Epithelial cell of proximal tubule (primary cell): Measurements from ENCODE around the gene FIBIN. TPM values are rescaled to one million over a fixed set of nuclear protein-coding genes. Genes with fewer than 3 reads are reported as not detected.

Source experiments
- DNase-seq: peaks from one replicate; pipeline ENCODE4 v3.0.0-alpha.2; 2011; ENCODE audit warnings: low read depth
- H3K4me3 ChIP-seq: 2 replicates; pipeline ENCODE4 v1.5.1; 2011; ENCODE audit warnings: low read depth, mild to moderate bottlenecking, low read length
- total RNA-seq: library from RNA; depleted of rRNA; stranded (reverse); fragments of >200 nt; gene quantifications from 2 replicates; pipeline ENCODE4 v1.2.3, GENCODE V29; 2015
- TF ChIP-seq, protein P1 (sequence below): conservative IDR thresholded peaks from 2 replicates; pipeline ENCODE4 v1.5.1; 2012; ENCODE audit warnings: low read depth, mild to moderate bottlenecking, low read length

FIBIN gene
- not detected in 2 replicates for total RNA-seq

DNA sequence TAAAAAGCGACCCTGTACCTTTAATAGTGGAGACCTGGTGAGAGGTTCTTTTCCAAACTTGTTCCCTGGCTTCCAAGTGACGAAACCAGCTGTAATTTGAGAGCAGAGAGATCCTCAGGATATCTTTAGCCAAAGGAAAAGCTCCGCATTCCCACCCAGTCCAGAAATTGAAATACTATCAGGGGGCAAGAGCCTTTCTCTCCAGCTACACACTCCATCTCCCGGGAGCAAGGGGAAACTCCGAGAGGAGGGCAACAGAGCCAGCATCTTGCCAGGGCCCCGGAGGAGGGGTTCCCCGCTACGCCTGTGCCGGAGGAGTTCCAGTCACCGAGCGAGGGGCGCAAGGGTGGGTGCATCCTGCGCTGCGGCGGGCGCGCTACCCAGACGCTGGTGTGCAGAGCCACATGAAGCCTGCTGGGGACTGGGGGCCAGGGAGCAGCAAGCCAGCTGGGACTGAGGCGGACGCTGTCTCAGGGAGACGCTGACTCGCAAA, at the start of gene FIBIN:
Gene FIBIN, plus strand, starts transcription at position 148 of the 493 bp plus-strand sequence. CDS start 415 bp downstream, outside the sequence.
- H3K4me3 ChIP-seq, result peak within 1 kb of the TSS; percentile 67
- DNase-seq, result no peak
- TF ChIP-seq, protein P1, sequence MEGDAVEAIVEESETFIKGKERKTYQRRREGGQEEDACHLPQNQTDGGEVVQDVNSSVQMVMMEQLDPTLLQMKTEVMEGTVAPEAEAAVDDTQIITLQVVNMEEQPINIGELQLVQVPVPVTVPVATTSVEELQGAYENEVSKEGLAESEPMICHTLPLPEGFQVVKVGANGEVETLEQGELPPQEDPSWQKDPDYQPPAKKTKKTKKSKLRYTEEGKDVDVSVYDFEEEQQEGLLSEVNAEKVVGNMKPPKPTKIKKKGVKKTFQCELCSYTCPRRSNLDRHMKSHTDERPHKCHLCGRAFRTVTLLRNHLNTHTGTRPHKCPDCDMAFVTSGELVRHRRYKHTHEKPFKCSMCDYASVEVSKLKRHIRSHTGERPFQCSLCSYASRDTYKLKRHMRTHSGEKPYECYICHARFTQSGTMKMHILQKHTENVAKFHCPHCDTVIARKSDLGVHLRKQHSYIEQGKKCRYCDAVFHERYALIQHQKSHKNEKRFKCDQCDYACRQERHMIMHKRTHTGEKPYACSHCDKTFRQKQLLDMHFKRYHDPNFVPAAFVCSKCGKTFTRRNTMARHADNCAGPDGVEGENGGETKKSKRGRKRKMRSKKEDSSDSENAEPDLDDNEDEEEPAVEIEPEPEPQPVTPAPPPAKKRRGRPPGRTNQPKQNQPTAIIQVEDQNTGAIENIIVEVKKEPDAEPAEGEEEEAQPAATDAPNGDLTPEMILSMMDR, result no peak

DNA sequence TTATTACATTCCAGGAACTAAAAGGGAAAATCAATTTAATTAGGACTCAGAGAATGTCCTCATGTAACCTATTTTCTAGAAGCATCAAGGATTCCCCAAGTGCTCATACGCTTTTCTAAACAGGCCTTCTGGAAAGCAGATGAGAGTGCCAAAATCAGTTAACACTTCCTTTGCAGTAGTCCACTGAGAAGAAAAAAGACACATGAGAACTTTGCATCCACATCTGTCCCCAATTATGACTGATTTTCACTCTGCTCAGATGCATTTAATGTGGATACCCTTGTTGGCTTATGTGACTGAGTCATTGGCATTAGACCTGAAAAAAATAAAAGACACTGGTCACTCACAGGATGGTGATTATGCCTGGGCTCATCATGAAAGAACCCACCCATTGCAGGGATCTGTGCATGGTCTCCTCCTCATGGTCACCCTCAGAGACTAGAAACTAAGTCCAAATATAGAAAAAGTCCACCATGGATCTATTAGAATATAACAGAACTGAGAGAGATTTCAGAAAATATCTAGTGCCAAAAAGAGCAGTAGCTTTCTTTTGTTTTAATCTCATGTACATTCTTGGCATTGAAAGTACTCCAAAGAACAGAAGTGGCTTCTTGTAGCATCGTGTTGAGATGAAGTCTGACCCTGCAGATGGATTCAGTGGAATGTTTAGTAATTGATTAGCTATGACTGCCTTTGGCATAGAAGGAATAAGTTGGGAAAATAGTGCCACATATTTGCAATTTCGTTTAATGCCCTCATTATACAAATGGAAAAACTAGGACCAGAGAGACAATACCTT, 48.8 kb upstream of the FIBIN start:
- TF ChIP-seq, protein P1, result no peak
- DNase-seq, result no peak
- H3K4me3 ChIP-seq, result no peak overlapping the region

DNA sequence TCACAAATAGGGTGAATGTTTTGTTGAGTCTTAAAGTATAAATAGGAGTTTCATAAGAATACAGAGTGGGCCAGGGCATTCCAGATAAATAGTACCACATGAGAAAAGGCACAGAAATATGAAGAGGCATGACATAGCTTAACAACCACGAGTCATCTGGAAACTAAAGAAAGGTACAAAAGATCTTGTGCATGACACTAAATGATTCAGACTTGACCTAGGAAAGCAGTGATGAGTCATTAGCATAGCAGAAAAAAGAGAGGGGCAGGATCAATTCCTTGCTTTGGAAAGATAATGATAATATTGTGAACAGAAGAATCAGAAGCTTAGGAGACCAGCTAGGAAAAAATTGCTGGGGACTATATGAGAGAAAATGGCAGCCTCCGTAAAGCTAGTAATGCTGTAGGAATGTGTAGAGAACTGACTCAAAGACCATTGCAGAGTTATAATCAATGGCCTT, 47.6 kb upstream of the FIBIN start:
- DNase-seq, result peak; percentile 66
- TF ChIP-seq, protein P1, result no peak

DNA sequence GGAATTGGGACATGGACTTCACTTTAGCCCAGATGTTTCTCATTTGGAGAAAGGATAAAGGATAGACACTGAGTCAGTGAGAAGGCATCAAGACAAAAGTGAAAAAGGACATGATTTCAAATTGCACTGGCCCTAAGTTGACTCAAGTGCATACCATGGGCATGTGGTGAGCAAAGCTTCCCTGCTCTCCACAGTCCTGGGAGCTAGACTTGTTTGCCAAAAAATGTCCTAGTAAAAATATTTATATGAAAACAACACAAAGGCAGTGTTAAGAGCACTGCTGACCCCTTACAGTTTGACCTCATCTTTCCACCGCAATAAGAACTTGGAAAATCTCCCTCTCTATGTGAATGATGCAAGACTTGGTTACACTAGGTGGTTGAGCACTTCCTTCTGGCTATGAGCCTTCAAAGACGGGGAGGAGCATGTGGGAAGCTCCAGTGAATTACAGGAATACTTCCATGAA, 46.5 kb upstream of the FIBIN start:
- TF ChIP-seq, protein P1, result no peak
- no peak overlapping the region for H3K4me3 ChIP-seq
- peak; percentile 95 for DNase-seq

More for the DNA sequence above, 47.6 kb upstream of the FIBIN start:
- H3K4me3 ChIP-seq, result no peak overlapping the region

DNA sequence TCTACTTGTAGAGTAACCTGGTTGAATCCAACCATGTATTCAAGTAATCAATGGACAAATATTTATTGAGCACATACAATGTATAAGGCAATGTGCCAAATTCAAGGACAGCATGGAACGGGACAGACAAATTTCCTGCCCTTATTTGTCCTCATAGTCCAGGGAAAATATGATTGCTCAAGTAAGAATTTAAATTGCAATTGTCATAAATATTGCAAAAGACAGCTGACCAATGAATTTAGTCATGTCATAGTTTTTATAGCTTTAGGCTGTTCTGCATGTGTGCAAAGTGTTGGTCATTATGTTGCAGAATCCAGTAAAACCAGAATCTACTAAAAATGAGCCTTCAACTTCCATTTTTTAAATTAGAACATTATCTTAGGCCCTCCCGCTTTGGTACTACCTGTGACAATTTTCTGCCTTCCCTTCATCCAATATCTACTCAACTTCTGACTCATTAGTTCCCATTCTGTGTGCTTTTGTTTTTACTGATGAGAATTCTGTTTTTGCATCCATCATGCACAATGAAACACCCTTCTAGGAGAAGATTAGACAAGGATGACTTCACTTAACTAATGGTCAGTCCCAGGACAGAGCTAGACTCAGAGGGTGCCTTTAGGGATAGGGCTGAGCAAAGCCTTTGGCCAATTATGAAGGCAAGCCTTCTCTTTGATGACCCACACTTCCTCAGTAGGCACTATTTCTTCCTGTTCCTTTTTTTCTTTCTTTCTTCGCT, 45.8 kb upstream of the FIBIN start:
- TF ChIP-seq, protein P1, result no peak
- H3K4me3 ChIP-seq, result no peak overlapping the region
- DNase-seq, result no peak

DNA sequence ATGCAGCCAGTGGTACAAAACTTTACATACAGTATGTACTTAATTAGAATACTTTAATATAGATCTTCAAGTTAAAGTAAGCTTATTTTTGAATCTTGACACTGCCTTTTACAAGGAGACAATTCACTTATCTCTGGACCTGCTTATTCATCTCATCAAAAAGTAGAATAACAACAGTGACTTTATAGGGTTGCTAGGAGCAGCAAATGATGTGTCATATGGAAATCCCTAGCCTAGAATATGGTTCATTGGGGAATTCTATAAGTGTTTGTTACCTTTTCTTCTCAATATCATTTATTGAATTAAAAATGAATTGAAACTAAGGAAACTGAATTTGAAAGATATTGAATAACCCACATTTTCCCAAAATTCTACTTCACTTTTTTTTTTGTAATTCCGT, 45.0 kb upstream of the FIBIN start:
- TF ChIP-seq, protein P1, result no peak
- no peak overlapping the region for H3K4me3 ChIP-seq
- DNase-seq, result no peak
